ENCODE data around the gene ADAMTSL1. TPM values are rescaled to one million over a fixed set of nuclear protein-coding genes. Genes with fewer than 3 reads are reported as not detected.

The ADAMTSL1 gene
- total RNA-seq, 1 experiment from 2014 or later = not detected

GRCh38 chr9:18925880-18926279, 451.9 kb downstream of the ADAMTSL1 start:
- TF ChIP-seq, protein P1, sequence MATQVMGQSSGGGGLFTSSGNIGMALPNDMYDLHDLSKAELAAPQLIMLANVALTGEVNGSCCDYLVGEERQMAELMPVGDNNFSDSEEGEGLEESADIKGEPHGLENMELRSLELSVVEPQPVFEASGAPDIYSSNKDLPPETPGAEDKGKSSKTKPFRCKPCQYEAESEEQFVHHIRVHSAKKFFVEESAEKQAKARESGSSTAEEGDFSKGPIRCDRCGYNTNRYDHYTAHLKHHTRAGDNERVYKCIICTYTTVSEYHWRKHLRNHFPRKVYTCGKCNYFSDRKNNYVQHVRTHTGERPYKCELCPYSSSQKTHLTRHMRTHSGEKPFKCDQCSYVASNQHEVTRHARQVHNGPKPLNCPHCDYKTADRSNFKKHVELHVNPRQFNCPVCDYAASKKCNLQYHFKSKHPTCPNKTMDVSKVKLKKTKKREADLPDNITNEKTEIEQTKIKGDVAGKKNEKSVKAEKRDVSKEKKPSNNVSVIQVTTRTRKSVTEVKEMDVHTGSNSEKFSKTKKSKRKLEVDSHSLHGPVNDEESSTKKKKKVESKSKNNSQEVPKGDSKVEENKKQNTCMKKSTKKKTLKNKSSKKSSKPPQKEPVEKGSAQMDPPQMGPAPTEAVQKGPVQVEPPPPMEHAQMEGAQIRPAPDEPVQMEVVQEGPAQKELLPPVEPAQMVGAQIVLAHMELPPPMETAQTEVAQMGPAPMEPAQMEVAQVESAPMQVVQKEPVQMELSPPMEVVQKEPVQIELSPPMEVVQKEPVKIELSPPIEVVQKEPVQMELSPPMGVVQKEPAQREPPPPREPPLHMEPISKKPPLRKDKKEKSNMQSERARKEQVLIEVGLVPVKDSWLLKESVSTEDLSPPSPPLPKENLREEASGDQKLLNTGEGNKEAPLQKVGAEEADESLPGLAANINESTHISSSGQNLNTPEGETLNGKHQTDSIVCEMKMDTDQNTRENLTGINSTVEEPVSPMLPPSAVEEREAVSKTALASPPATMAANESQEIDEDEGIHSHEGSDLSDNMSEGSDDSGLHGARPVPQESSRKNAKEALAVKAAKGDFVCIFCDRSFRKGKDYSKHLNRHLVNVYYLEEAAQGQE (IDR thresholded peaks at IDR 0.05; ENCODE audit: insufficient read depth in 1 of 2, low read depth in 2 of 2, low read length in 1 of 2) = no peak
- no peak for TF ChIP-seq TCF7L2 (IDR thresholded peaks at IDR 0.05; ENCODE audit: low read depth, low read length)
- TF ChIP-seq CTCF (IDR thresholded peaks at IDR 0.05) = no peak
- TF ChIP-seq POLR2AphosphoS5 (IDR thresholded peaks at IDR 0.05; ENCODE audit: low read depth, low read length) = no peak
- TF ChIP-seq SIN3A (IDR thresholded peaks at IDR 0.05; ENCODE audit: borderline replicate concordance, insufficient read depth, low read depth, low read length) = no peak
- Histone ChIP-seq H3K27me3 (ENCODE audit: control insufficient read depth, insufficient read depth, low read length) (no peaks in the 10 kb centered on the region), H3K27ac (ENCODE audit: low read length) (no peak overlapping the region), H3K36me3 (ENCODE audit: control insufficient read depth, insufficient read depth, low read length) (no peaks in the 10 kb centered on the region), H3K4me3 (ENCODE audit: low read depth in 2 of 2, low read length in 2 of 2) (no peak overlapping the region), H3K9me3 (ENCODE audit: control insufficient read depth, insufficient read depth, low read depth, low read length) (no peaks in the 10 kb centered on the region), H3K4me1 (ENCODE audit: control insufficient read depth, insufficient read depth, low read length) (no peaks in the 10 kb centered on the region)
- intact Hi-C loops (cut with micrococcal nuclease; ENCODE audit: unreplicated experiment) (no loop called here), in situ Hi-C loops (cut with HindIII; ENCODE audit: low pct_unique_long_range_greater_than_20kb, low sequenced_read_pairs) (no loop called here)
- no peak for ATAC-seq
- no TSS peak for BruUV-seq (replicated peaks)
- DNase-seq (ENCODE audit: low read depth, low spot score) = no peak
- CTCF ChIA-PET = no interaction called here
- POLR2A ChIA-PET = no interaction called here

- Histone ChIP-seq H3K27ac (ENCODE audit: low read length) (no peak overlapping the region), H3K27me3 (ENCODE audit: control insufficient read depth, insufficient read depth, low read length) (no peaks in the 10 kb centered on the region), H3K4me3 (ENCODE audit: low read depth in 2 of 2, low read length in 2 of 2) (no peak overlapping the region), H3K4me1 (ENCODE audit: control insufficient read depth, insufficient read depth, low read length) (no peaks in the 10 kb centered on the region), H3K36me3 (ENCODE audit: control insufficient read depth, insufficient read depth, low read length) (no peaks in the 10 kb centered on the region), H3K9me3 (ENCODE audit: control insufficient read depth, insufficient read depth, low read depth, low read length) (no peaks in the 10 kb centered on the region)
- TF ChIP-seq, protein P1 (IDR thresholded peaks at IDR 0.05; ENCODE audit: insufficient read depth in 1 of 2, low read depth in 2 of 2, low read length in 1 of 2) = no peak
- no peak for TF ChIP-seq POLR2AphosphoS5 (IDR thresholded peaks at IDR 0.05; ENCODE audit: low read depth, low read length)
- TF ChIP-seq SIN3A (IDR thresholded peaks at IDR 0.05; ENCODE audit: borderline replicate concordance, insufficient read depth, low read depth, low read length) = no peak
- no peak for TF ChIP-seq TCF7L2 (IDR thresholded peaks at IDR 0.05; ENCODE audit: low read depth, low read length)
- no peak for TF ChIP-seq CTCF (IDR thresholded peaks at IDR 0.05)
- intact Hi-C loops (cut with micrococcal nuclease; ENCODE audit: unreplicated experiment) = no loop called here
- BruUV-seq (replicated peaks) = no TSS peak
- POLR2A ChIA-PET = no interaction called here
- in situ Hi-C loops (cut with HindIII; ENCODE audit: low pct_unique_long_range_greater_than_20kb, low sequenced_read_pairs) = no loop called here
- no peak for DNase-seq (ENCODE audit: low read depth, low spot score)
- CTCF ChIA-PET = no interaction called here
- ATAC-seq = no peak
These were observed 452.6 kb downstream of the ADAMTSL1 start for GRCh38 chr9:18926513-18926912.

Data from Panc1 (cell line).